Naive thymus-derived CD4-positive, alpha-beta T cell (primary cell): Measurements from ENCODE around the gene SPINK14. TPM values are rescaled to one million over a fixed set of nuclear protein-coding genes. Genes with fewer than 3 reads are reported as not detected.

Experiments used
- ATAC-seq: fragments of 150-1000 bp; cut with Tn5 transposase; 2 replicates; pipeline ENCODE4 v1.10.0; 2021; ENCODE audit warnings: mild to moderate bottlenecking, moderate library complexity
- CTCF ChIA-PET: fragments of 350-600 bp; sonication (Branson Sonifier 250); formaldehyde crosslinking; loops from one replicate; lab custom pipeline; 2021; ENCODE audit warnings: antibody characterized with exemption; lab: Charles Lee
- POLR2A ChIA-PET: fragments of 350-600 bp; sonication (Branson Sonifier 250); formaldehyde crosslinking; loops from one replicate; lab custom pipeline; 2021; ENCODE audit warnings: antibody characterized with exemption, inconsistent platforms; lab: Charles Lee
- DNase-seq, 9 donors: peaks; one replicate each; pipeline versions ENCODE4 v3.0.0 to v3.0.0-alpha.2; 2020 to 2022; ENCODE audit warnings: mixed read lengths in 1 of 9
- H3K27ac ChIP-seq: one replicate; pipeline ENCODE4 v1.7.0; 2013; ENCODE audit warnings: mild to moderate bottlenecking, low read depth, low read length, moderate library complexity
- H3K27me3 ChIP-seq, 2 donors: one replicate each; pipeline ENCODE4 v1.7.0; 2013; ENCODE audit warnings: low read length in 2 of 2, mild to moderate bottlenecking in 2 of 2, moderate library complexity in 2 of 2; ENCODE audit not compliant: control insufficient read depth in 2 of 2, insufficient read depth in 2 of 2
- H3K36me3 ChIP-seq, 3 experiments: 1 replicate in 2 of 3; 2 replicates in 1 of 3; pipeline ENCODE4 v1.7.0; 2013; ENCODE audit warnings: low read length in 3 of 3, mild to moderate bottlenecking in 3 of 3, moderate library complexity in 1 of 3; ENCODE audit not compliant: insufficient read depth in 3 of 3, control insufficient read depth in 2 of 3
- H3K4me1 ChIP-seq, 2 donors: one replicate each; pipeline ENCODE4 v1.7.0; 2013; ENCODE audit warnings: low read length in 2 of 2, mild to moderate bottlenecking in 2 of 2, moderate library complexity in 1 of 2; ENCODE audit not compliant: control insufficient read depth in 2 of 2, insufficient read depth in 2 of 2
- H3K4me3 ChIP-seq: 2 replicates; pipeline ENCODE4 v1.7.0; 2013; ENCODE audit warnings: mild to moderate bottlenecking, low read length
- H3K9me3 ChIP-seq, 3 experiments: 1 replicate in 2 of 3; 2 replicates in 1 of 3; pipeline ENCODE4 v1.7.0; 2013; ENCODE audit warnings: low read length in 3 of 3; ENCODE audit not compliant: control insufficient read depth in 2 of 3
- H3K27ac Mint-ChIP-seq, 9 donors: one replicate each; pipeline ENCODE4 v1.8.0; 2020 to 2022; ENCODE audit warnings: mixed read lengths in 9 of 9, mild to moderate bottlenecking in 8 of 9, moderate library complexity in 5 of 9, inconsistent platforms in 2 of 9
- H3K27me3 Mint-ChIP-seq, 5 donors: one replicate each; pipeline ENCODE4 v1.8.0; 2021 to 2022; ENCODE audit warnings: mixed read lengths in 5 of 5, mild to moderate bottlenecking in 1 of 5
- H3K36me3 Mint-ChIP-seq, 5 donors: one replicate each; pipeline ENCODE4 v1.8.0; 2020 to 2022; ENCODE audit warnings: mixed read lengths in 5 of 5, mild to moderate bottlenecking in 3 of 5, inconsistent platforms in 1 of 5
- H3K4me1 Mint-ChIP-seq, 7 donors: one replicate each; pipeline ENCODE4 v1.8.0; 2020 to 2022; ENCODE audit warnings: mixed read lengths in 7 of 7, mild to moderate bottlenecking in 3 of 7, inconsistent platforms in 1 of 7
- H3K4me3 Mint-ChIP-seq, 10 donors: one replicate each; pipeline ENCODE4 v1.8.0; 2020 to 2022; ENCODE audit warnings: mild to moderate bottlenecking in 10 of 10, mixed read lengths in 10 of 10, moderate library complexity in 6 of 10, inconsistent platforms in 2 of 10
- H3K9me3 Mint-ChIP-seq, 11 donors: one replicate each; pipeline ENCODE4 v1.8.0; 2020 to 2022; ENCODE audit warnings: mixed read lengths in 11 of 11, mild to moderate bottlenecking in 4 of 11, inconsistent platforms in 1 of 11, moderate library complexity in 1 of 11
- intact Hi-C, 2 donors: fragments of 100-400 bp; cut with micrococcal nuclease; formaldehyde crosslinking; loops; one replicate each; pipeline ENCODE4 v1.15.1; 2023
- polyA plus RNA-seq, 2 donors: library from polyadenylated mRNA; unstranded; fragments of 300-500 nt; fragmentation: Illumina TruSeq; gene quantifications; one replicate each; pipeline ENCODE4 v1.2.3, GENCODE V29; 2021
- total RNA-seq, 6 experiments: library from RNA in 5 of 6; stranded (reverse) in 5 of 6; gene quantifications; 1 replicate in 5 of 6; 2 replicates in 1 of 6; pipeline ENCODE4 v1.2.3 and lab custom pipeline; 2021 to 2026

The SPINK14 gene
- total and polyA plus RNA-seq, 7 experiments from 2014 or later: not detected

DNA sequence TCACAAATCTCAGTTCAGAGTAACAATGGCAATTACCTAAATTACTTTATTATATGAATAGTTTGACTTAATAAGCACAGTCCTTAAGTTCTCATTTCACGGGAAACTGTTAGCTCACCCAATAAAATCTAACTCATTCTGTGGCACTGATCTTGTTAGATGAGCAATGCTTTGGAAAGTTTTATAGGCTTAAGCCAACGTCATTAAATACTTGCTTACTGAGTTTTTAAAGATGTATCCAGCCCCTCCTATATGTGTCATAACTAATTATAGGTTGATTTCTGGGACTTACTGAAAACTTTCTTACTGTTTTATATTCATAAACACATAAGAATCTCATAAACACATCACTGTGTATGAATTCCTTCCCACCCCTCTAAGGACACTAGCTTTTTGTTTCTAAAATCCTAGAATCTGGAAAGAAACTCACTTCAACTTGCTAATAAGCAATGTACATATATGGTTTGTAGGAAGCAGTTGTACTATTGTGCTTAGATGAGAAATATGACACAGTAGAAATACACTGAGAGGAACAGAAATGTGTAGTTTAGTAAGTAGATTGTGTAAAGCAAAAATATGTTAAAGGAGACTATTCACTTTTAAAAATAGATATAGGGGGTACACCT lies 55.9 kb downstream of the SPINK14 start:
- H3K4me1 Mint-ChIP-seq: no peaks in the 10 kb centered on the region
- H3K27ac ChIP-seq: no peak overlapping the region
- DNase-seq: no peak
- ChIA-PET CTCF (no interaction called here), POLR2A (no interaction called here)
- H3K36me3 ChIP-seq: no peaks in the 10 kb centered on the region
- intact Hi-C loops: no loop called here
- H3K27ac Mint-ChIP-seq: no peak overlapping the region
- no peaks in the 10 kb centered on the region for H3K36me3 Mint-ChIP-seq
- no peak overlapping the region for H3K4me3 ChIP-seq
- H3K27me3 ChIP-seq: no peaks in the 10 kb centered on the region
- no peak for ATAC-seq
- no peaks in the 10 kb centered on the region for H3K9me3 ChIP-seq
- H3K4me3 Mint-ChIP-seq: no peak overlapping the region
- peaks cover 4 to 24% (median 15%) of the 10 kb centered on the region in 5 donors for H3K27me3 Mint-ChIP-seq
- no peaks in the 10 kb centered on the region for H3K4me1 ChIP-seq
- H3K9me3 Mint-ChIP-seq: peaks cover 0 to 7% (median 0%) of the 10 kb centered on the region in 11 donors

Other genes with a start within 250 kb of the SPINK14 start
- not detected for gene SPINK5, start 104.6 kb upstream of the SPINK14 start, total RNA-seq
- gene SPINK5, start 104.6 kb upstream of the SPINK14 start, polyA plus RNA-seq: not detected
- not detected for gene SPINK6, start 34.5 kb downstream of the SPINK14 start, total RNA-seq
- gene SPINK6, start 34.5 kb downstream of the SPINK14 start, polyA plus RNA-seq: not detected
- gene MARCOL, start 70.0 kb downstream of the SPINK14 start, total RNA-seq: not detected
- gene MARCOL, start 70.0 kb downstream of the SPINK14 start, polyA plus RNA-seq: not detected
- not detected for gene SPINK13, start 100.2 kb downstream of the SPINK14 start, total RNA-seq
- not detected for gene SPINK13, start 100.2 kb downstream of the SPINK14 start, polyA plus RNA-seq
- not detected for gene SPINK7, start 143.9 kb downstream of the SPINK14 start, total RNA-seq
- not detected for gene SPINK7, start 143.9 kb downstream of the SPINK14 start, polyA plus RNA-seq
- gene SPINK9, start 167.0 kb downstream of the SPINK14 start, total RNA-seq: not detected
- 1 to 10 TPM in 1 of 2 donors, not detected in 1; 1.0 TPM for gene SPINK9, start 167.0 kb downstream of the SPINK14 start, polyA plus RNA-seq
- 10 to 100 TPM; 59.2 to 80.0 (median 65.6) TPM for gene FBXO38, start 215.4 kb downstream of the SPINK14 start, total RNA-seq
- gene FBXO38, start 215.4 kb downstream of the SPINK14 start, polyA plus RNA-seq: 10 to 100 TPM; 16.7 to 23.4 TPM